Psoas muscle (tissue), 8 donors: ENCODE results near the gene LAMA4. TPM values are rescaled to one million over a fixed set of nuclear protein-coding genes. Genes with fewer than 3 reads are reported as not detected.

Source experiments
- ATAC-seq, 4 donors: fragments of 200-7000 bp; cut with Tn5 transposase; one replicate each; pipeline ENCODE4 v1.9.1; 2020; ENCODE audit warnings: moderate library complexity in 3 of 4, mild to moderate bottlenecking in 2 of 4
- DNase-seq, 2 donors: peaks; one replicate each; pipeline ENCODE4 v3.0.0-alpha.2; 2020
- H3K27ac ChIP-seq: fragments of 200-600 bp; one replicate; pipeline ENCODE4 v1.8.0; 2022
- H3K27me3 ChIP-seq, 3 donors: fragments of 200-600 bp in 1 of 3; one replicate each; pipeline versions ENCODE4 v1.6.1 to v1.8.0; 2013 to 2022; ENCODE audit warnings: low read length in 2 of 3, mild to moderate bottlenecking in 2 of 3, moderate library complexity in 1 of 3; ENCODE audit not compliant: insufficient read depth in 3 of 3
- H3K36me3 ChIP-seq, 2 donors: fragments of 200-600 bp in 1 of 2; one replicate each; pipeline versions ENCODE4 v1.6.1 to v1.8.0; 2013 to 2022; ENCODE audit warnings: low read depth in 1 of 2, mild to moderate bottlenecking in 1 of 2, moderate library complexity in 1 of 2; ENCODE audit not compliant: insufficient read depth in 1 of 2
- H3K4me1 ChIP-seq: fragments of 200-600 bp; one replicate; pipeline ENCODE4 v1.8.0; 2022
- H3K4me3 ChIP-seq: fragments of 200-600 bp; one replicate; pipeline ENCODE4 v1.8.0; 2022; ENCODE audit warnings: mild to moderate bottlenecking
- H3K9me3 ChIP-seq: fragments of 200-600 bp; one replicate; pipeline ENCODE4 v1.8.0; 2022
- WGBS, 3 donors: extraction: QIAGEN DNeasy Blood & Tissue Kit; methylation state at CpG; one replicate each; pipeline versions ENCODE4 v1.1.6 to v1.1.7; 2013; 5-methylcytosine and 5-hydroxymethylcytosine counted together
- intact Hi-C, 2 donors: fragments of 100-400 bp; cut with DNase I; formaldehyde crosslinking; loops; one replicate each; pipeline versions ENCODE4 v1.11.0 to v1.14.2; 2022
- polyA plus RNA-seq, 3 donors: library from polyadenylated mRNA; stranded (reverse); fragments of 200-250 nt; gene quantifications; one replicate each; pipeline ENCODE4 v1.2.3, GENCODE V29; 2013
- total RNA-seq, 4 donors: library from RNA; stranded (reverse); fragmentation: NEBNext Ultra II Directional in 2 of 4; extraction: Animal tissue kit (Norgen Biotek cat#: 25700) in 2 of 4; gene quantifications; one replicate each; pipeline versions ENCODE4 v1.2.1 to v1.2.4, GENCODE V29; 2021 to 2023
- TF ChIP-seq, protein P1 (sequence below): fragments of 200-600 bp; IDR thresholded peaks from one replicate; pipeline ENCODE4 v1.8.0; 2022; ENCODE audit warnings: antibody characterized with exemption
- donor health status: healthy with polysubstance abuse.
- donor health status: DM: no; HTN: no; CAD: no; lungs with moderate emphysema.
- donor health status: Bipolar disorder and iron deficiency.
- donor health status: healthy.
- donor health status: DM: yes; HTN: yes; CAD: no.
- donor health status: DM: no; HTN: no; CAD: no.
- donor health status: DM: no; HTN: no; CAD: no.
- donor health status: DM: yes; HTN: yes; CAD: no.

The LAMA4 gene
- total and polyA plus RNA-seq, 7 donors, result 3.0 to 15.8 (median 5.3) TPM

GRCh38 chr6:112210852-112211251 lies 43.5 kb downstream of the LAMA4 start:
- Histone ChIP-seq H3K4me1 (no peaks in the 10 kb centered on the region), H3K9me3 (no peaks in the 10 kb centered on the region), H3K36me3 (no peaks in the 10 kb centered on the region), H3K27ac (no peak overlapping the region), H3K4me3 (no peak overlapping the region), H3K27me3 (no peaks in the 10 kb centered on the region)
- ATAC-seq, result no peak
- DNase-seq, result no peak
- WGBS, 3 donors, result 81 to 82% (median 82%) methylated on average over 2 of the region's 2 CpGs
- TF ChIP-seq, protein P1, sequence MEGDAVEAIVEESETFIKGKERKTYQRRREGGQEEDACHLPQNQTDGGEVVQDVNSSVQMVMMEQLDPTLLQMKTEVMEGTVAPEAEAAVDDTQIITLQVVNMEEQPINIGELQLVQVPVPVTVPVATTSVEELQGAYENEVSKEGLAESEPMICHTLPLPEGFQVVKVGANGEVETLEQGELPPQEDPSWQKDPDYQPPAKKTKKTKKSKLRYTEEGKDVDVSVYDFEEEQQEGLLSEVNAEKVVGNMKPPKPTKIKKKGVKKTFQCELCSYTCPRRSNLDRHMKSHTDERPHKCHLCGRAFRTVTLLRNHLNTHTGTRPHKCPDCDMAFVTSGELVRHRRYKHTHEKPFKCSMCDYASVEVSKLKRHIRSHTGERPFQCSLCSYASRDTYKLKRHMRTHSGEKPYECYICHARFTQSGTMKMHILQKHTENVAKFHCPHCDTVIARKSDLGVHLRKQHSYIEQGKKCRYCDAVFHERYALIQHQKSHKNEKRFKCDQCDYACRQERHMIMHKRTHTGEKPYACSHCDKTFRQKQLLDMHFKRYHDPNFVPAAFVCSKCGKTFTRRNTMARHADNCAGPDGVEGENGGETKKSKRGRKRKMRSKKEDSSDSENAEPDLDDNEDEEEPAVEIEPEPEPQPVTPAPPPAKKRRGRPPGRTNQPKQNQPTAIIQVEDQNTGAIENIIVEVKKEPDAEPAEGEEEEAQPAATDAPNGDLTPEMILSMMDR, result no peak
- intact Hi-C loops, result no loop called here

DNA sequence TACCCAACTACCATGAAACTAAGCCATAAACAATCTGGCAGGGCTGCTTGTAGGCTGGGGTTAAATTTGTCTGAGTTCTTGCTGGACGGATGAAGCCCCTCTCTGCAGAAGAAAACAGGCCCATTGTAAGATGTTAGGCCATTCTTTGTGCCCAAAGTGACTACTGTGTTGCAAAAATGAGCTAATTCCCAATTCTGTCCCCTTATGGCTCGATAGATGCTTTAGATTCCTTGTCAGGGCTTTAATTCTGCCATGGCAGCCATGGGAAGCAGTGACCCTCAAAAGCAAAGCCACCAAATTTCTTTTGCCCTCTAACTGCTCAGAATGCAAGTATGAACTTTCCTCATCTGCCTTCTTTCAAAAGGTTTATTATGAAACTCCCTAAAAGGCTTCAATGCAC lies 45.2 kb downstream of the LAMA4 start:
- Histone ChIP-seq H3K4me1 (no peaks in the 10 kb centered on the region), H3K36me3 (no peaks in the 10 kb centered on the region), H3K27ac (no peak overlapping the region), H3K9me3 (no peaks in the 10 kb centered on the region), H3K4me3 (no peak overlapping the region), H3K27me3 (no peaks in the 10 kb centered on the region)
- intact Hi-C loops, result no loop called here
- DNase-seq, result no peak
- no peak for ATAC-seq
- WGBS, 3 donors, result 76 to 89% (median 83%) methylated on average over 2 of the region's 2 CpGs
- TF ChIP-seq, protein P1, result no peak

DNA sequence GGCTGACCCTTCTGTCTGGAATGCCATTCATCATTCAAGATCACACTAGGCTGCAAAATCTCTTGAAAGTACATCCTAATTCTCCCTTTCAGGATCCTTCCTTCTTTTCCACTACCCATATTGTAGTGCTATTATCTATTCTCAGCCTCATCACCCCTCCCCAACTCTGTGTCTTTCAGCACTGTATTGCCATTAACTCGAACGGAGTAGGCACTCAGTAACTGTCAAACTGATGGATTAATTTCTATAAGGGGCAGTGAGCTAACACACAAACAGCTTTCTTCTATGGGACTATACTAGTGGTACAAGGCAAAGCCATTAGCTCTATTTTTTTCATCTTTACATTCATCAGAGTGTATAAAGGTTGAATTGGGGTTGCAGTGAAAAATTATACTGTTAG lies 46.6 kb downstream of the LAMA4 start:
- WGBS, 3 donors, result 77 to 80% (median 77%) methylated on average over 2 of the region's 2 CpGs
- H3K9me3 ChIP-seq, result no peaks in the 10 kb centered on the region
- H3K27me3 ChIP-seq, result no peaks in the 10 kb centered on the region
- no peaks in the 10 kb centered on the region for H3K36me3 ChIP-seq
- H3K4me1 ChIP-seq, result no peaks in the 10 kb centered on the region
- H3K4me3 ChIP-seq, result no peak overlapping the region
- no peak for ATAC-seq
- no peak overlapping the region for H3K27ac ChIP-seq
- intact Hi-C loops, result no loop called here
- TF ChIP-seq, protein P1, result no peak
- DNase-seq, result no peak

- 93 to 94% (median 93%) methylated on average over 4 of the region's 4 CpGs for WGBS, 3 donors
- TF ChIP-seq, protein P1, result no peak
- Histone ChIP-seq H3K27ac (no peak overlapping the region), H3K4me1 (no peaks in the 10 kb centered on the region), H3K27me3 (no peaks in the 10 kb centered on the region), H3K36me3 (no peaks in the 10 kb centered on the region), H3K9me3 (no peaks in the 10 kb centered on the region), H3K4me3 (no peak overlapping the region)
- ATAC-seq (no peak), DNase-seq (no peak)
- intact Hi-C loops, result no loop called here
Observed at GRCh38 chr6:112207131-112207530, 47.2 kb downstream of the LAMA4 start.

DNA sequence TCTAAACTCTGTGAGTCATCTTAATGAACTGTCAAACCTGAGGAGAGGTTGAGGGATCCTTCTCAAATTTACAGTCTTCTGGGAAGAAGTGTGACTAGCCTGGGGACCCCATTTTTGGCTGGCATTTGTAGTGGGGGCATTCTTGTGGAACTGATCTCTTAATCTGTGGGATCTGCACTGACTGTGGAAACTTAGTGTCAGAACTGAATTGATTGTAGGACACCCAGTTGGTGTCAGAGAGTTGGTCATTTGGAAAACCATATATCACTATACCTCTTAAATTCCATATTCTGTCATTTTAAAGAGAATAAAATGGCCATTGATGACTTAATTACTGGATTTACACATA lies 48.3 kb downstream of the LAMA4 start:
- intact Hi-C loops, result no loop called here
- DNase-seq (no peak), ATAC-seq (no peak)
- H3K4me3 ChIP-seq, result no peak overlapping the region
- TF ChIP-seq, protein P1, result no peak
- no peak overlapping the region for H3K27ac ChIP-seq
- no peaks in the 10 kb centered on the region for H3K9me3 ChIP-seq
- no peaks in the 10 kb centered on the region for H3K36me3 ChIP-seq
- no peaks in the 10 kb centered on the region for H3K4me1 ChIP-seq
- peaks cover 0 to 3% (median 0%) of the 10 kb centered on the region in 3 donors for H3K27me3 ChIP-seq
